H1 (cell line): ENCODE results near the gene NFIA. TPM values are rescaled to one million over a fixed set of nuclear protein-coding genes. Genes with fewer than 3 reads are reported as not detected.

Experiments used
- CTCF ChIA-PET: fragments of 300-600 bp; sonication (Branson Sonifier 250); formaldehyde crosslinking; loops from one replicate; lab custom pipeline; 2021; ENCODE audit not compliant: partially characterized antibody; lab: Charles Lee
- POLR2A ChIA-PET: fragments of 300-600 bp; sonication (Branson Sonifier 250); formaldehyde crosslinking; loops from one replicate; lab custom pipeline; 2021; ENCODE audit warnings: inconsistent platforms; ENCODE audit not compliant: partially characterized antibody; lab: Charles Lee
- DNase-seq, 2 experiments: peaks; one replicate each; pipeline versions ENCODE4 v3.0.0 to v3.0.0-alpha.2; 2010 to 2022; ENCODE audit warnings: low spot score in 2 of 2, low read depth in 1 of 2, mixed read lengths in 1 of 2
- FAIRE-seq: peaks from 2 replicates; lab custom pipeline; 2011; peaks lifted over from hg19 to GRCh38; lab: Jason Lieb, UNC
- H2AFZ ChIP-seq: 2 replicates; pipeline ENCODE4 v1.8.1; 2012; ENCODE audit warnings: low read length, inconsistent platforms
- H2AK5ac ChIP-seq: 2 replicates; pipeline ENCODE4 v1.6.1; 2013; ENCODE audit warnings: low read depth, low read length
- H2BK120ac ChIP-seq: replicated peaks from 2 replicates; pipeline ENCODE3; 2013; ENCODE audit warnings: low read depth, low read length, inconsistent platforms
- H2BK12ac ChIP-seq: 2 replicates; pipeline ENCODE4 v1.6.1; 2013; ENCODE audit warnings: low read depth, low read length
- H2BK15ac ChIP-seq: 2 replicates; pipeline ENCODE4 v1.6.1; 2013; ENCODE audit warnings: low read length
- H2BK20ac ChIP-seq: 2 replicates; pipeline ENCODE4 v1.6.1; 2013; ENCODE audit warnings: low read length
- H2BK5ac ChIP-seq: 2 replicates; pipeline ENCODE4 v1.6.1; 2013; ENCODE audit warnings: low read depth, low read length
- H3K14ac ChIP-seq: 2 replicates; pipeline ENCODE4 v1.6.1; 2013; ENCODE audit warnings: inconsistent platforms; ENCODE audit not compliant: insufficient read length
- H3K18ac ChIP-seq: 2 replicates; pipeline ENCODE4 v1.6.1; 2013; ENCODE audit warnings: low read length; ENCODE audit errors: extremely low read depth
- H3K23ac ChIP-seq: 2 replicates; pipeline ENCODE4 v1.6.1; 2013; ENCODE audit warnings: inconsistent platforms; ENCODE audit not compliant: insufficient read length
- H3K23me2 ChIP-seq: 2 replicates; pipeline ENCODE4 v1.6.1; 2013; ENCODE audit warnings: low read depth, low read length
- H3K27ac ChIP-seq: 2 replicates; pipeline ENCODE4 v1.6.1; 2011; ENCODE audit warnings: low read depth, low read length, inconsistent platforms
- H3K27me3 ChIP-seq, 4 experiments: replicated peaks in 1 of 4; 1 replicate in 1 of 4; 2 replicates in 3 of 4; pipeline versions ENCODE4 v1.6.1 to v1.8.1; 2011 to 2013; ENCODE audit warnings: low read length in 3 of 4, mild to moderate bottlenecking in 3 of 4, inconsistent platforms in 2 of 4, mixed read lengths in 2 of 4, moderate library complexity in 1 of 4; ENCODE audit not compliant: control insufficient read depth in 3 of 4, insufficient read depth in 3 of 4; ENCODE audit errors: extremely low read depth in 1 of 4
- H3K36me3 ChIP-seq, 4 experiments: 2 replicates each; pipeline versions ENCODE4 v1.6.1 to v1.8.1; 2011 to 2013; ENCODE audit warnings: mild to moderate bottlenecking in 4 of 4, low read length in 3 of 4, moderate library complexity in 2 of 4, control low read depth in 1 of 4, inconsistent platforms in 1 of 4; ENCODE audit not compliant: insufficient read depth in 4 of 4, control insufficient read depth in 2 of 4
- H3K4ac ChIP-seq: replicated peaks from 2 replicates; pipeline ENCODE3; 2013; ENCODE audit warnings: low read length, low read depth, mixed read lengths, inconsistent platforms; ENCODE audit not compliant: insufficient read length
- H3K4me1 ChIP-seq, 4 experiments: replicated peaks in 1 of 4; 1 replicate in 1 of 4; 2 replicates in 3 of 4; pipeline versions ENCODE4 v1.6.1 to v1.8.1; 2011 to 2013; ENCODE audit warnings: low read length in 3 of 4, inconsistent platforms in 2 of 4, mixed read lengths in 1 of 4; ENCODE audit not compliant: insufficient read depth in 4 of 4, control insufficient read depth in 3 of 4
- H3K4me2 ChIP-seq, 2 experiments: 2 replicates each; pipeline versions ENCODE4 v1.6.1 to v1.8.1; 2011 to 2013; ENCODE audit warnings: low read depth in 2 of 2, low read length in 2 of 2, control low read depth in 1 of 2, inconsistent platforms in 1 of 2, mild to moderate bottlenecking in 1 of 2; ENCODE audit not compliant: insufficient read depth in 1 of 2
- H3K4me3 ChIP-seq, 4 experiments: fragments of 200-600, 300-600 bp in 1 of 4; sonication (generic), shearing (Covaris generic), sonication (Bioruptor Twin) in 1 of 4; 2 replicates each; pipeline versions ENCODE4 v1.5.1 to v1.8.1; 2011 to 2016; ENCODE audit warnings: low read length in 4 of 4, low read depth in 3 of 4, control low read depth in 2 of 4, inconsistent platforms in 2 of 4, mild to moderate bottlenecking in 2 of 4, mixed read lengths in 1 of 4, moderate library complexity in 1 of 4; ENCODE audit not compliant: insufficient read depth in 2 of 4; ENCODE audit errors: extremely low read depth in 1 of 4
- H3K56ac ChIP-seq: replicated peaks from 2 replicates; pipeline ENCODE3; 2013; ENCODE audit warnings: low read depth, mild to moderate bottlenecking, mixed read lengths, low read length, inconsistent platforms; ENCODE audit not compliant: insufficient read length
- H3K79me1 ChIP-seq: 2 replicates; pipeline ENCODE4 v1.6.1; 2013; ENCODE audit warnings: low read depth, low read length, control low read depth
- H3K79me2 ChIP-seq, 2 experiments: 2 replicates each; pipeline versions ENCODE4 v1.6.1 to v1.8.1; 2012 to 2013; ENCODE audit warnings: low read length in 2 of 2, mild to moderate bottlenecking in 2 of 2, inconsistent platforms in 1 of 2; ENCODE audit not compliant: insufficient read depth in 2 of 2, control insufficient read depth in 1 of 2
- H3K9ac ChIP-seq, 4 experiments: replicated peaks in 1 of 4; 1 replicate in 1 of 4; 2 replicates in 3 of 4; pipeline versions ENCODE4 v1.6.1 to v1.8.1; 2011 to 2013; ENCODE audit warnings: low read depth in 3 of 4, low read length in 3 of 4, control low read depth in 2 of 4, mild to moderate bottlenecking in 2 of 4, moderate library complexity in 2 of 4, inconsistent platforms in 1 of 4; ENCODE audit errors: extremely low read depth in 1 of 4
- H3K9me3 ChIP-seq, 2 experiments: 2 replicates each; pipeline versions ENCODE4 v1.6.1 to v1.8.1; 2012 to 2013; ENCODE audit warnings: mild to moderate bottlenecking in 2 of 2, moderate library complexity in 2 of 2, control low read depth in 1 of 2, inconsistent platforms in 1 of 2, low read depth in 1 of 2, low read length in 1 of 2, mixed read lengths in 1 of 2; ENCODE audit not compliant: insufficient read depth in 2 of 2
- H4K20me1 ChIP-seq, 2 experiments: replicated peaks in 1 of 2; 2 replicates each; pipeline versions ENCODE3 to v1.8.1; 2011 to 2013; ENCODE audit warnings: inconsistent platforms in 2 of 2, low read length in 2 of 2, mild to moderate bottlenecking in 1 of 2; ENCODE audit not compliant: insufficient read depth in 2 of 2, control insufficient read depth in 1 of 2
- H4K5ac ChIP-seq: 2 replicates; pipeline ENCODE4 v1.6.1; 2013; ENCODE audit warnings: low read length, low read depth, mixed read lengths, inconsistent platforms; ENCODE audit not compliant: insufficient read length
- H4K8ac ChIP-seq: 2 replicates; pipeline ENCODE4 v1.8.0; 2013; ENCODE audit warnings: mild to moderate bottlenecking, moderate library complexity, low read length, inconsistent platforms; ENCODE audit not compliant: insufficient read depth; ENCODE audit errors: extremely low read depth
- H4K91ac ChIP-seq: replicated peaks from 2 replicates; pipeline ENCODE3; 2013; ENCODE audit warnings: low read length, mixed read lengths, inconsistent platforms; ENCODE audit not compliant: insufficient read length
- BACH1 ChIP-seq: IDR thresholded peaks from 2 replicates; pipeline ENCODE4 v1.6.1; 2012; ENCODE audit warnings: low read length, improper control_type of control experiment
- BRCA1 ChIP-seq: IDR thresholded peaks from 2 replicates; pipeline ENCODE4 v1.6.1; 2012; ENCODE audit warnings: low read depth, low read length, improper control_type of control experiment
- EZH2 ChIP-seq: fragments of 200-600 bp; sonication (generic); IDR thresholded peaks from 2 replicates; pipeline ENCODE4 v1.7.1; 2012; ENCODE audit warnings: low read depth, mild to moderate bottlenecking, moderate library complexity, low read length, inconsistent platforms; ENCODE audit not compliant: severe bottlenecking
- HDAC6 ChIP-seq: IDR thresholded peaks from one replicate; pipeline ENCODE4 v1.7.1; 2012; ENCODE audit warnings: low read depth, mild to moderate bottlenecking, inconsistent platforms, low read length, moderate library complexity
- KDM1A ChIP-seq: fragments of 200-600, 300-600 bp; sonication (generic); IDR thresholded peaks from 2 replicates; pipeline ENCODE4 v1.7.1; 2016; ENCODE audit warnings: mild to moderate bottlenecking, low read length, borderline replicate concordance
- PHF8 ChIP-seq: fragments of 200-600 bp; sonication (generic); conservative IDR thresholded peaks from 2 replicates; pipeline ENCODE4 v1.7.1; 2012; ENCODE audit warnings: low read depth, mild to moderate bottlenecking, inconsistent platforms, low read length, moderate library complexity
- RAD21 ChIP-seq, 2 experiments: IDR thresholded peaks in 1 of 2; conservative IDR thresholded peaks in 1 of 2; 2 replicates each; pipeline ENCODE4 v1.6.1; 2011; ENCODE audit warnings: low read depth in 2 of 2, low read length in 2 of 2, improper control_type of control experiment in 1 of 2, inconsistent platforms in 1 of 2, mild to moderate bottlenecking in 1 of 2, moderate library complexity in 1 of 2
- SIRT6 ChIP-seq: IDR thresholded peaks from one replicate; pipeline ENCODE4 v1.7.1; 2012; ENCODE audit warnings: low read length, inconsistent platforms
- SP1 ChIP-seq: IDR thresholded peaks from 2 replicates; pipeline ENCODE4 v1.6.1; 2011; ENCODE audit warnings: low read depth, low read length
- SUZ12 ChIP-seq: fragments of 200-600 bp; sonication (generic); IDR thresholded peaks from 2 replicates; pipeline ENCODE4 v1.6.1; 2012; ENCODE audit warnings: mild to moderate bottlenecking, inconsistent platforms, low read length, moderate library complexity, mixed read lengths
- TBP ChIP-seq: IDR thresholded peaks from 2 replicates; pipeline ENCODE4 v1.6.1; 2011; ENCODE audit warnings: low read depth, low read length, improper control_type of control experiment
- whole genome bisulfite sequencing, 2 experiments: shearing (Covaris generic) in 1 of 2; methylation state at CpG; one replicate each; pipeline versions ENCODE4 v1.1.6 to v1.1.7; 2013 to 2015; ENCODE audit warnings: low lambda C conversion rate in 2 of 2, mixed read lengths in 2 of 2, inconsistent platforms in 1 of 2, low coverage in 1 of 2, missing lambda C conversion rate in 1 of 2; ENCODE audit not compliant: insufficient replicate concordance in 2 of 2, insufficient coverage in 1 of 2, insufficient read length in 1 of 2; ENCODE audit errors: extremely low coverage in 1 of 2, missing lambda C conversion rate in 1 of 2; 5-methylcytosine and 5-hydroxymethylcytosine counted together
- polyA plus RNA-seq, 7 experiments: library from polyadenylated mRNA; depleted of rRNA in 3 of 7; stranded (reverse) in 5 of 7; unstranded in 2 of 7; fragments of >200 nt in 5 of 7; fragments of 200-250 nt in 2 of 7; gene quantifications; 1 replicate in 5 of 7; 2 replicates in 1 of 7; 4 replicates in 1 of 7; pipeline versions ENCODE4 v1.2.1 to v1.2.3, GENCODE V29; 2011 to 2013; ENCODE audit warnings: missing spikeins in 2 of 7, mixed read lengths in 2 of 7
- total RNA-seq: library from RNA; stranded (reverse); fragmentation: NEBNext Ultra II Directional; extraction: Animal tissue kit (Norgen Biotek cat#: 25700); gene quantifications from 2 replicates; pipeline ENCODE4 v1.2.1, GENCODE V29; 2021

The NFIA gene
- total and polyA plus RNA-seq, 2 of the 8 experiments (the other 6 are each of a cell fraction or from before 2014, with no cell fraction given) = 1.8 to 2.3 TPM

DNA sequence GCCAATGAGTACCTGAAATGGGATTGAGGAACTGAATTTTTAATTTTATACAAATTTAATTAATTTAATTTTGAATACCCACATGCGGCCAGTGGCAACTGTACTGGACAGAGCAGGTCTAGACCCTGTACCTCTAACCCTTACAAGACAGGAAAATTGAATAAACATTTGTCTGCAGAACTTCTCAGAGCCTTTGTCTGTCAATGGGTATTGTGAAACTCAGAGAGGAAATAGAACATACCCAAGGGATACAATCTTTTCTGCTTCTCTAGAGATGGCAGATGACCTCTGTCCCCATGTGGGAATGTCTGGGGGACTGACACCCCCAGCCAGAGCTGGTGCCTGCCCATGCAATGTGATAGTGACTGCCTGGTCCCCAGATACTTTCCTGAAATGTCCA, 421.9 kb downstream of the NFIA start:
- Histone ChIP-seq H2BK5ac (no peak overlapping the region), H3K79me2 (no peaks in the 10 kb centered on the region), H3K36me3 (no peaks in the 10 kb centered on the region), H3K4me1 (no peaks in the 10 kb centered on the region), H3K79me1 (no peaks in the 10 kb centered on the region), H4K8ac (no peak overlapping the region), H2BK12ac (no peak overlapping the region), H3K23me2 (no peaks in the 10 kb centered on the region), H3K18ac (no peak overlapping the region), H3K9ac (no peak overlapping the region), H3K56ac (no peak overlapping the region), H2AK5ac (no peak overlapping the region), H3K27me3 (no peaks in the 10 kb centered on the region), H2AFZ (no peak overlapping the region), H3K9me3 (no peaks in the 10 kb centered on the region), H4K5ac (no peak overlapping the region), H4K20me1 (no peaks in the 10 kb centered on the region), H3K23ac (no peak overlapping the region), H2BK120ac (no peak overlapping the region), H4K91ac (no peak overlapping the region), H3K4me3 (no peak overlapping the region), H3K14ac (no peak overlapping the region), H2BK20ac (no peak overlapping the region), H2BK15ac (no peak overlapping the region), H3K27ac (no peak overlapping the region), H3K4ac (no peak overlapping the region), H3K4me2 (no peak overlapping the region)
- WGBS, 2 experiments = 96% methylated on average over 1 of the region's 1 CpG; no CpG with 5 or more reads in 1 of the 2 experiments
- no peak for FAIRE-seq
- DNase-seq = no peak
- POLR2A ChIA-PET = no interaction called here
- CTCF ChIA-PET = no interaction called here
- TF ChIP-seq KDM1A (no peak), PHF8 (no peak), TBP (no peak), RAD21 (IDR thresholded peaks at IDR 0.05 in 1 of 2, conservative IDR thresholded peaks at IDR 0.05 in 1 of 2; ENCODE audit: low read depth in 2 of 2, low read length in 2 of 2) (no peak), SIRT6 (no peak), BACH1 (no peak), HDAC6 (no peak), EZH2 (no peak), BRCA1 (no peak), SP1 (no peak), SUZ12 (no peak)
